ENCODE data around the gene CPTP. TPM values are rescaled to one million over a fixed set of nuclear protein-coding genes. Genes with fewer than 3 reads are reported as not detected.

The CPTP gene
- total RNA-seq, 1 experiment from 2014 or later: 14.0 TPM

DNA sequence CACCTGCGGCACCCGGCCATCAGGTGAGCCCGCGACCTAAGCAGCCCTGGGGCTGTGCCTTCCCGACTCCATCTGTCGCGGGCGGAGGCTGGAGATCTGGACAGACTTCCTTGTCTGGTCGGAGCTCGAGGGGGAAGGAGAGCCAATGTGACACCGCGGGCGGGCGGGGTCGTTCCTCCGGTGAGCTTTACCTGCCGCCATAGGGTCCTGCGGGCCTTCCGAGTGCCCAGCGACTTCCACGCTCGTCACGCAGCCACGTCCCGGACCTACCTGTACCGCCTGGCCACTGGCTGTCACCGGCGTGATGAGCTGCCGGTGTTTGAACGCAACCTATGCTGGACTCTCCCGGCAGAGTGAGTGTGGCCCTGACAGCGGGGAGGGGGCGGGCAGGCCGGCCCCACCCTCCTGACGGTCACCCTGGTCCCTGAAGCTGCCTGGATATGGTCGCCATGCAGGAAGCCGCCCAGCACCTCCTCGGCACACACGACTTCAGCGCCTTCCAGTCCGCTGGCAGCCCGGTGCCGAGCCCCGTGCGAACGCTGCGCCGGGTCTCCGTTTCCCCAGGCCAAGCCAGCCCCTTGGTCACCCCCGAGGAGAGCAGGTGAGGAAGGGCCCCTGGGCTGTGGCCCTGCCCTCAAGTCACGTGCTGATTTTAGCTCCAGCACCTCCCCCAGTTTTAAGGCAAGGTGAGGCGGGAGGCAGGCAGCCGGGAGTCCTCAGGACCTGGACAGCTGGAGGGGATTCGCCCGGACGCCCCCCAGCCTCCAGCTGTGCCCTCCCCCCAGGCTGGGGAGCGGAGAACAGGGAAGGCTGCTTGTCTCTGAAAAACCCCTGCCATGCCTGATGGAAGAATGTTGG is 15.1 kb upstream of the CPTP start:
- Histone ChIP-seq H3K23ac (ENCODE audit: insufficient read length, low read depth, low read length) (no peak overlapping the region), H2AK5ac (ENCODE audit: insufficient read length, low read length) (no peak overlapping the region), H3K79me1 (ENCODE audit: insufficient read depth, low read depth, low read length, poor library complexity, severe bottlenecking) (no peaks in the 10 kb centered on the region), H2AFZ (ENCODE audit: low read length) (no peak overlapping the region), H3T11ph (ENCODE audit: low read length) (no peak overlapping the region), H3K9me3 (ENCODE audit: control insufficient read depth, low read depth, low read length) (no peaks in the 10 kb centered on the region), H4K91ac (ENCODE audit: insufficient read length, low read depth, low read length) (no peak overlapping the region), H4K8ac (replicated peaks; ENCODE audit: insufficient read length, low read depth, low read length) (no peak overlapping the region), H3K14ac (ENCODE audit: insufficient read depth, low read length) (no peak overlapping the region), H3K23me2 (ENCODE audit: insufficient read length, low read depth, low read length, poor library complexity, severe bottlenecking) (peaks cover 15% of the 10 kb centered on the region), H4K20me1 (ENCODE audit: control insufficient read depth, insufficient read depth, insufficient read length) (no peaks in the 10 kb centered on the region), H3K4ac (ENCODE audit: low read depth, low read length) (no peak overlapping the region), H2BK20ac (ENCODE audit: low read depth, low read length, poor library complexity, severe bottlenecking) (no peak overlapping the region), H2BK15ac (ENCODE audit: low read depth, low read length) (no peak overlapping the region), H4K5ac (ENCODE audit: insufficient read length, low read depth, low read length) (no peak overlapping the region), H3K56ac (ENCODE audit: insufficient read length, low read depth, low read length) (no peak overlapping the region), H3K9ac (ENCODE audit: extremely low read depth, insufficient read length, low read length) (peak overlapping the region; percentile 33), H3K79me2 (ENCODE audit: insufficient read depth, low read length) (no peaks in the 10 kb centered on the region), H3K27ac (ENCODE audit: insufficient read length, low read depth, low read length) (no peak overlapping the region), H3K27me3 (ENCODE audit: insufficient read depth, low read length) (no peaks in the 10 kb centered on the region), H3K4me1 (ENCODE audit: insufficient read depth, low read length) (peaks cover 5% of the 10 kb centered on the region; the same call in 1 of the 2 replicates), H2BK120ac (ENCODE audit: low read depth, low read length, poor library complexity, severe bottlenecking) (no peak overlapping the region), H3K4me2 (ENCODE audit: insufficient read depth, insufficient read length, low read length) (peak overlapping the region; percentile 46), H2BK5ac (ENCODE audit: insufficient read length, low read length) (no peak overlapping the region), H3K18ac (ENCODE audit: insufficient read length, low read depth, low read length) (no peak overlapping the region), H2BK12ac (ENCODE audit: insufficient read length, low read depth, low read length) (no peak overlapping the region)
- TF ChIP-seq, protein P1, sequence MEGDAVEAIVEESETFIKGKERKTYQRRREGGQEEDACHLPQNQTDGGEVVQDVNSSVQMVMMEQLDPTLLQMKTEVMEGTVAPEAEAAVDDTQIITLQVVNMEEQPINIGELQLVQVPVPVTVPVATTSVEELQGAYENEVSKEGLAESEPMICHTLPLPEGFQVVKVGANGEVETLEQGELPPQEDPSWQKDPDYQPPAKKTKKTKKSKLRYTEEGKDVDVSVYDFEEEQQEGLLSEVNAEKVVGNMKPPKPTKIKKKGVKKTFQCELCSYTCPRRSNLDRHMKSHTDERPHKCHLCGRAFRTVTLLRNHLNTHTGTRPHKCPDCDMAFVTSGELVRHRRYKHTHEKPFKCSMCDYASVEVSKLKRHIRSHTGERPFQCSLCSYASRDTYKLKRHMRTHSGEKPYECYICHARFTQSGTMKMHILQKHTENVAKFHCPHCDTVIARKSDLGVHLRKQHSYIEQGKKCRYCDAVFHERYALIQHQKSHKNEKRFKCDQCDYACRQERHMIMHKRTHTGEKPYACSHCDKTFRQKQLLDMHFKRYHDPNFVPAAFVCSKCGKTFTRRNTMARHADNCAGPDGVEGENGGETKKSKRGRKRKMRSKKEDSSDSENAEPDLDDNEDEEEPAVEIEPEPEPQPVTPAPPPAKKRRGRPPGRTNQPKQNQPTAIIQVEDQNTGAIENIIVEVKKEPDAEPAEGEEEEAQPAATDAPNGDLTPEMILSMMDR (conservative IDR thresholded peaks at IDR 0.05): no peak
- peaks cover 16 to 29% of the 10 kb centered on the region in 2 experiments for H3K4me1 Mint-ChIP-seq
- WGBS (ENCODE audit: extremely low coverage, insufficient read length, low lambda C conversion rate): no CpG with 5 or more reads among the region's 57 CpGs
- peak; percentile 62 for DNase-seq
- peaks cover 4 to 26% (median 20%) of the 10 kb centered on the region in 3 experiments for H3K36me3 Mint-ChIP-seq (ENCODE audit: insufficient read depth in 1 of 3, low read depth in 3 of 3)
- H3K27me3 Mint-ChIP-seq (ENCODE audit: low read depth): peaks cover 3% of the 10 kb centered on the region; the same call in 1 of the 2 replicates
- peak overlapping the region; percentile 80 to 82 for H3K4me3 Mint-ChIP-seq
- H3K27ac Mint-ChIP-seq: no peak overlapping the region
- no peaks in the 10 kb centered on the region; a peak in 1 of 5 replicates for H3K9me3 Mint-ChIP-seq
